GM21381 (cell line): ENCODE data around the gene LRRC55.

Source experiments
- ATAC-seq: cut with Tn5 transposase; IDR thresholded peaks from one replicate; pipeline ENCODE4 v1.9.1; 2021; ENCODE audit warnings: mild to moderate bottlenecking, moderate library complexity; ENCODE audit not compliant: unreplicated experiment

Gene LRRC55

GRCh38 chr11:57233702-57234101 is 51.9 kb downstream of the LRRC55 start:
- no peak for ATAC-seq

- ATAC-seq, result no peak
Observed at GRCh38 chr11:57235761-57236703, 54.3 kb downstream of the LRRC55 start.

GRCh38 chr11:57237204-57237681 is 55.5 kb downstream of the LRRC55 start, which contains the start of gene APLNR:
APLNR (minus strand) TSS chr11:57237250; CDS start chr11:57237004, 246 bp downstream.
- no peak for ATAC-seq

GRCh38 chr11:57239348-57239747 is 57.6 kb downstream of the LRRC55 start:
- no peak for ATAC-seq

GRCh38 chr11:57240007-57240406 is 58.3 kb downstream of the LRRC55 start:
- no peak for ATAC-seq

GRCh38 chr11:57240757-57241156 is 59.0 kb downstream of the LRRC55 start:
- ATAC-seq, result no peak
